ENCODE measurements around the gene SINHCAF. TPM values are rescaled to one million over a fixed set of nuclear protein-coding genes. Genes with fewer than 3 reads are reported as not detected.
"Not testable (repeated sequence)": the region's sequence is repeated elsewhere in the genome, so short reads cannot be mapped to it uniquely, and the experiment has no call there.

The SINHCAF gene
- total RNA-seq, 2 experiments from 2014 or later = 159 to 160 TPM

GRCh38 chr12:31245822-31246469 lies 80.0 kb downstream of the SINHCAF start:
- Mint-ChIP-seq H3K4me1 (no peaks in the 10 kb centered on the region), H3K36me3 (no peaks in the 10 kb centered on the region), H3K27me3 (no peaks in the 10 kb centered on the region), H3K9me3 (no peaks in the 10 kb centered on the region), H3K27ac (no peak overlapping the region), H3K4me3 (no peak overlapping the region)
- DNase-seq = no peak

GRCh38 chr12:31242418-31242817 lies 83.5 kb downstream of the SINHCAF start:
- H3K27ac Mint-ChIP-seq, H3K9me3 Mint-ChIP-seq, H3K4me3 Mint-ChIP-seq, H3K36me3 Mint-ChIP-seq, H3K4me1 Mint-ChIP-seq, DNase-seq: not testable (repeated sequence)
- peaks cover 12% of the 10 kb centered on the region for H3K27me3 Mint-ChIP-seq

- H3K4me1 Mint-ChIP-seq = peaks cover 6% of the 10 kb centered on the region
- peaks cover 28% of the 10 kb centered on the region for H3K27me3 Mint-ChIP-seq
- DNase-seq = peak; percentile 54
- H3K4me3 Mint-ChIP-seq = no peak overlapping the region
- H3K36me3 Mint-ChIP-seq = no peaks in the 10 kb centered on the region
- no peak overlapping the region for H3K27ac Mint-ChIP-seq
- H3K9me3 Mint-ChIP-seq = no peaks in the 10 kb centered on the region
Measured at GRCh38 chr12:31238764-31239387, 87.1 kb downstream of the SINHCAF start.

- DNase-seq, H3K4me1 Mint-ChIP-seq: not testable (repeated sequence)
Measured at GRCh38 chr12:31238333-31238732, 87.6 kb downstream of the SINHCAF start.

GRCh38 chr12:31236998-31237637 lies 88.8 kb downstream of the SINHCAF start:
- peaks cover 28% of the 10 kb centered on the region for H3K27me3 Mint-ChIP-seq

More at GRCh38 chr12:31238333-31238732, 87.6 kb downstream of the SINHCAF start:
- H3K27ac Mint-ChIP-seq, H3K36me3 Mint-ChIP-seq, H3K9me3 Mint-ChIP-seq, H3K4me3 Mint-ChIP-seq: not testable (repeated sequence)
- H3K27me3 Mint-ChIP-seq = peaks cover 28% of the 10 kb centered on the region

GRCh38 chr12:31235868-31236395 lies 90.0 kb downstream of the SINHCAF start:
- Mint-ChIP-seq H3K27me3 (peaks cover 28% of the 10 kb centered on the region), H3K9me3 (peaks cover 7% of the 10 kb centered on the region), H3K4me3 (no peak overlapping the region), H3K4me1 (peaks cover 6% of the 10 kb centered on the region), H3K27ac (no peak overlapping the region), H3K36me3 (no peaks in the 10 kb centered on the region)
- no peak for DNase-seq

More at GRCh38 chr12:31236998-31237637, 88.8 kb downstream of the SINHCAF start:
- Mint-ChIP-seq H3K4me3 (no peak overlapping the region), H3K9me3 (no peaks in the 10 kb centered on the region), H3K27ac (no peak overlapping the region), H3K36me3 (no peaks in the 10 kb centered on the region), H3K4me1 (peaks cover 6% of the 10 kb centered on the region)
- no peak for DNase-seq

GRCh38 chr12:31234955-31235867 lies 90.7 kb downstream of the SINHCAF start:
- Mint-ChIP-seq H3K36me3 (no peaks in the 10 kb centered on the region), H3K27me3 (peaks cover 28% of the 10 kb centered on the region)

GRCh38 chr12:31234053-31234840 lies 91.7 kb downstream of the SINHCAF start:
- Mint-ChIP-seq H3K27ac (no peak overlapping the region), H3K27me3 (peaks cover 28% of the 10 kb centered on the region), H3K36me3 (no peaks in the 10 kb centered on the region), H3K4me1 (peaks cover 6% of the 10 kb centered on the region), H3K9me3 (peaks cover 8% of the 10 kb centered on the region), H3K4me3 (no peak overlapping the region)
- DNase-seq = no peak

More at GRCh38 chr12:31234955-31235867, 90.7 kb downstream of the SINHCAF start:
- no peak for DNase-seq
- no peak overlapping the region for H3K27ac Mint-ChIP-seq
- H3K4me3 Mint-ChIP-seq = no peak overlapping the region
- H3K9me3 Mint-ChIP-seq = peaks cover 8% of the 10 kb centered on the region
- H3K4me1 Mint-ChIP-seq = peaks cover 6% of the 10 kb centered on the region

GRCh38 chr12:31233061-31233730 lies 92.8 kb downstream of the SINHCAF start:
- peaks cover 23% of the 10 kb centered on the region for H3K27me3 Mint-ChIP-seq
- peaks cover 5% of the 10 kb centered on the region for H3K4me1 Mint-ChIP-seq
- peaks cover 8% of the 10 kb centered on the region for H3K9me3 Mint-ChIP-seq
- H3K36me3 Mint-ChIP-seq = no peaks in the 10 kb centered on the region
- DNase-seq = no peak
- H3K27ac Mint-ChIP-seq = no peak overlapping the region
- no peak overlapping the region for H3K4me3 Mint-ChIP-seq

GRCh38 chr12:31232361-31232965 lies 93.5 kb downstream of the SINHCAF start:
- H3K4me1 Mint-ChIP-seq = peaks cover 5% of the 10 kb centered on the region
- H3K27ac Mint-ChIP-seq = no peak overlapping the region
- H3K27me3 Mint-ChIP-seq = peaks cover 16% of the 10 kb centered on the region
- H3K9me3 Mint-ChIP-seq = peaks cover 8% of the 10 kb centered on the region
- no peaks in the 10 kb centered on the region for H3K36me3 Mint-ChIP-seq
- H3K4me3 Mint-ChIP-seq = no peak overlapping the region
- no peak for DNase-seq

- Mint-ChIP-seq H3K9me3 (peaks cover 8% of the 10 kb centered on the region), H3K27ac (no peak overlapping the region), H3K4me1 (no peaks in the 10 kb centered on the region), H3K36me3 (no peaks in the 10 kb centered on the region), H3K4me3 (no peak overlapping the region), H3K27me3 (peaks cover 11% of the 10 kb centered on the region)
- no peak for DNase-seq
Measured at GRCh38 chr12:31231611-31232360, 94.2 kb downstream of the SINHCAF start.
